Suprapubic skin (tissue), 4 donors: ENCODE measurements around the gene MVD. TPM values are rescaled to one million over a fixed set of nuclear protein-coding genes. Genes with fewer than 3 reads are reported as not detected.

Source experiments
- DNase-seq, 2 donors: peaks; one replicate each; pipeline ENCODE4 v3.0.0-alpha.2; 2019; ENCODE audit warnings: low spot score in 2 of 2
- H3K27ac ChIP-seq: fragments of 200-600 bp; sonication (generic); one replicate; pipeline ENCODE4 v1.5.1; 2019
- H3K27me3 ChIP-seq: fragments of 200-600 bp; sonication (generic); one replicate; pipeline ENCODE4 v1.5.1; 2019
- H3K36me3 ChIP-seq: fragments of 200-600 bp; sonication (generic); one replicate; pipeline ENCODE4 v1.5.1; 2019
- H3K4me1 ChIP-seq: fragments of 200-600 bp; sonication (generic); one replicate; pipeline ENCODE4 v1.5.1; 2019
- H3K4me3 ChIP-seq: fragments of 200-600 bp; sonication (generic); one replicate; pipeline ENCODE4 v1.5.1; 2019; ENCODE audit warnings: mild to moderate bottlenecking
- H3K9me3 ChIP-seq: fragments of 200-600 bp; sonication (generic); one replicate; pipeline ENCODE4 v1.5.1; 2019
- CTCF ChIP-seq, 2 donors: fragments of 200-600 bp in 1 of 2; fragments of 450-650 bp in 1 of 2; sonication (generic) in 1 of 2; IDR thresholded peaks; one replicate each; pipeline ENCODE4 v1.5.1; 2016 to 2019; ENCODE audit warnings: antibody characterized with exemption in 2 of 2, mild to moderate bottlenecking in 1 of 2, moderate library complexity in 1 of 2
- EP300 ChIP-seq: sonication (generic); formaldehyde crosslinking; IDR thresholded peaks from one replicate; pipeline ENCODE4 v1.6.1; 2017; ENCODE audit warnings: antibody characterized with exemption
- POLR2A ChIP-seq, 2 donors: fragments of 450-650 bp; IDR thresholded peaks; one replicate each; pipeline ENCODE4 v1.6.1; 2017; ENCODE audit warnings: antibody characterized with exemption in 2 of 2, mild to moderate bottlenecking in 2 of 2, moderate library complexity in 2 of 2
- POLR2AphosphoS5 ChIP-seq, 3 donors: sonication (generic); formaldehyde crosslinking; IDR thresholded peaks; one replicate each; pipeline ENCODE4 v1.6.1; 2017; ENCODE audit warnings: antibody characterized with exemption in 3 of 3
- WGBS: methylation state at CpG from one replicate; pipeline ENCODE4 v1.1.5; 2018; 5-methylcytosine and 5-hydroxymethylcytosine counted together
- total RNA-seq, 4 donors: library from RNA; depleted of rRNA; stranded (reverse); fragments of >200 nt; gene quantifications; one replicate each; pipeline ENCODE4 v1.1.0, GENCODE V29; 2016

MVD gene
- total RNA-seq, 4 donors from 2014 or later, result 18.9 to 77.6 (median 44.7) TPM

GRCh38 chr16:88695218-88695617 is 32.3 kb upstream of the MVD start:
- peaks cover 16% of the 10 kb centered on the region for H3K27me3 ChIP-seq
- peaks cover 14% of the 10 kb centered on the region for H3K4me1 ChIP-seq
- TF ChIP-seq POLR2AphosphoS5 (IDR thresholded peaks at IDR 0.05) (no peak), POLR2A (IDR thresholded peaks at IDR 0.05) (no peak), CTCF (IDR thresholded peaks at IDR 0.05) (no peak), EP300 (no peak)
- H3K27ac ChIP-seq, result no peak overlapping the region
- H3K9me3 ChIP-seq, result no peaks in the 10 kb centered on the region
- peaks cover 47% of the 10 kb centered on the region for H3K36me3 ChIP-seq
- 80% methylated on average over 3 of the region's 15 CpGs for WGBS
- DNase-seq, result no peak
- H3K4me3 ChIP-seq, result no peak overlapping the region

GRCh38 chr16:88694221-88695087 is 31.6 kb upstream of the MVD start:
- TF ChIP-seq CTCF (IDR thresholded peaks at IDR 0.05), result no peak
- TF ChIP-seq POLR2A (IDR thresholded peaks at IDR 0.05), result no peak
- TF ChIP-seq EP300, result no peak
- TF ChIP-seq POLR2AphosphoS5 (IDR thresholded peaks at IDR 0.05), result no peak
- H3K4me3 ChIP-seq, result no peak overlapping the region
- WGBS, result 92% methylated on average over 30 of the region's 37 CpGs
- DNase-seq, result no peak
- peaks cover 9% of the 10 kb centered on the region for H3K4me1 ChIP-seq
- no peaks in the 10 kb centered on the region for H3K9me3 ChIP-seq
- H3K36me3 ChIP-seq, result peaks cover 39% of the 10 kb centered on the region
- H3K27ac ChIP-seq, result no peak overlapping the region
- H3K27me3 ChIP-seq, result peaks cover 22% of the 10 kb centered on the region

GRCh38 chr16:88693420-88694177 is 30.7 kb upstream of the MVD start:
- no peak for TF ChIP-seq POLR2AphosphoS5 (IDR thresholded peaks at IDR 0.05)
- no peak for TF ChIP-seq CTCF (IDR thresholded peaks at IDR 0.05)
- TF ChIP-seq EP300, result no peak
- no peak for TF ChIP-seq POLR2A (IDR thresholded peaks at IDR 0.05)
- Histone ChIP-seq H3K27me3 (peaks cover 28% of the 10 kb centered on the region), H3K36me3 (peaks cover 31% of the 10 kb centered on the region), H3K9me3 (no peaks in the 10 kb centered on the region), H3K4me3 (no peak overlapping the region), H3K27ac (no peak overlapping the region), H3K4me1 (peaks cover 9% of the 10 kb centered on the region)
- no peak for DNase-seq
- 60% methylated on average over 9 of the region's 39 CpGs for WGBS

GRCh38 chr16:88692861-88693260 is 30.0 kb upstream of the MVD start:
- Histone ChIP-seq H3K9me3 (no peaks in the 10 kb centered on the region), H3K27ac (no peak overlapping the region), H3K4me1 (peaks cover 13% of the 10 kb centered on the region), H3K4me3 (no peak overlapping the region), H3K36me3 (peaks cover 23% of the 10 kb centered on the region), H3K27me3 (peaks cover 35% of the 10 kb centered on the region)
- TF ChIP-seq EP300 (no peak), CTCF (IDR thresholded peaks at IDR 0.05) (no peak), POLR2AphosphoS5 (IDR thresholded peaks at IDR 0.05) (no peak), POLR2A (IDR thresholded peaks at IDR 0.05) (no peak)
- 49% methylated on average over 10 of the region's 10 CpGs for WGBS
- no peak for DNase-seq
